CD4-positive, alpha-beta T cell treated with Interleukin-10 for 1 hour (primary cell): Measurements from ENCODE around the gene SP140.
"Not testable (repeated sequence)": the region's sequence is repeated elsewhere in the genome, so short reads cannot be mapped to it uniquely, and the experiment has no call there.

Source experiments
- DNase-seq: peaks from one replicate; pipeline ENCODE4 v3.0.0-alpha.2; 2020

SP140 gene

GRCh38 chr2:230226051-230226551, 565 bp downstream of the SP140 start:
- peak; percentile 39 for DNase-seq

- DNase-seq: peak; percentile 38
Observed at GRCh38 chr2:230227216-230227615, 1.7 kb downstream of the SP140 start.

- DNase-seq: no peak
Observed at GRCh38 chr2:230230087-230230486, 4.6 kb downstream of the SP140 start.

GRCh38 chr2:230230496-230231200, 5.1 kb downstream of the SP140 start:
- DNase-seq: no peak

- no peak for DNase-seq
Observed at GRCh38 chr2:230231251-230231650, 5.7 kb downstream of the SP140 start.

GRCh38 chr2:230234122-230234722, 8.7 kb downstream of the SP140 start:
- DNase-seq: no peak

- no peak for DNase-seq
Observed at GRCh38 chr2:230234845-230235244, 9.3 kb downstream of the SP140 start.

GRCh38 chr2:230244211-230244610, 18.7 kb downstream of the SP140 start:
- no peak for DNase-seq

GRCh38 chr2:230246206-230246605, 20.7 kb downstream of the SP140 start:
- DNase-seq: no peak

- no peak for DNase-seq
Observed at GRCh38 chr2:230250231-230250630, 24.7 kb downstream of the SP140 start.

- peak; percentile 56 for DNase-seq
Observed at GRCh38 chr2:230254152-230254881, 28.8 kb downstream of the SP140 start.

GRCh38 chr2:230256733-230257332, 31.3 kb downstream of the SP140 start:
- no peak for DNase-seq

- DNase-seq: no peak
Observed at GRCh38 chr2:230258483-230258882, 32.9 kb downstream of the SP140 start.

GRCh38 chr2:230262246-230262645, 36.7 kb downstream of the SP140 start:
- DNase-seq: peak; percentile 35

GRCh38 chr2:230264945-230265344, 39.4 kb downstream of the SP140 start:
- DNase-seq: not testable (repeated sequence)

- DNase-seq: no peak
Observed at GRCh38 chr2:230266638-230267037, 41.1 kb downstream of the SP140 start.

- no peak for DNase-seq
Observed at GRCh38 chr2:230267059-230267458, 41.5 kb downstream of the SP140 start.

GRCh38 chr2:230267556-230267955, 42.0 kb downstream of the SP140 start:
- no peak for DNase-seq

- DNase-seq: no peak
Observed at GRCh38 chr2:230268606-230269243, 43.2 kb downstream of the SP140 start.

- DNase-seq: no peak
Observed at GRCh38 chr2:230269715-230270114, 44.2 kb downstream of the SP140 start.

GRCh38 chr2:230282936-230283335, 57.4 kb downstream of the SP140 start:
- DNase-seq: no peak

- DNase-seq: no peak
Observed at GRCh38 chr2:230286048-230286447, 60.5 kb downstream of the SP140 start.

GRCh38 chr2:230289311-230289710, 63.8 kb downstream of the SP140 start:
- DNase-seq: peak; percentile 29
